Right atrium auricular region (tissue), 2 donors: ENCODE data around the gene RNMT. TPM values are rescaled to one million over a fixed set of nuclear protein-coding genes. Genes with fewer than 3 reads are reported as not detected.
"Not testable (repeated sequence)": the region's sequence is repeated elsewhere in the genome, so short reads cannot be mapped to it uniquely, and the experiment has no call there.

Experiments used
- DNase-seq: peaks from one replicate; pipeline ENCODE4 v3.0.0-alpha.2; 2019; ENCODE audit warnings: low spot score
- H3K27ac ChIP-seq, 2 donors: fragments of 200-600 bp; sonication (generic); 1 replicate in 1 of 2; 2 replicates in 1 of 2; pipeline ENCODE4 v1.5.1; 2016 to 2019
- H3K27me3 ChIP-seq, 2 donors: fragments of 200-600 bp; sonication (generic); one replicate each; pipeline versions ENCODE4 v1.5.1 to v1.6.0; 2017 to 2019
- H3K36me3 ChIP-seq: fragments of 200-600 bp; sonication (generic); one replicate; pipeline ENCODE4 v1.5.1; 2016
- H3K4me1 ChIP-seq, 2 donors: fragments of 200-600 bp; sonication (generic); one replicate each; pipeline versions ENCODE4 v1.5.1 to v1.6.0; 2017 to 2019
- H3K4me3 ChIP-seq, 2 donors: fragments of 200-600 bp; sonication (generic); 1 replicate in 1 of 2; 2 replicates in 1 of 2; pipeline ENCODE4 v1.5.1; 2017 to 2019; ENCODE audit warnings: mild to moderate bottlenecking in 1 of 2, moderate library complexity in 1 of 2
- H3K9me3 ChIP-seq, 2 donors: fragments of 200-600 bp; sonication (generic); one replicate each; pipeline ENCODE4 v1.5.1; 2019
- total RNA-seq, 2 donors: library from RNA; depleted of rRNA; stranded (reverse); fragments of >200 nt; gene quantifications; one replicate each; pipeline ENCODE4 v1.1.0, GENCODE V29; 2016
- TF ChIP-seq, protein P1 (sequence below), 2 donors: fragments of 200-600 bp; sonication (generic); IDR thresholded peaks; one replicate each; pipeline ENCODE4 v1.5.1; 2019; ENCODE audit warnings: antibody characterized with exemption in 2 of 2

The RNMT gene
- total RNA-seq, 2 donors from 2014 or later = 22.2 to 28.9 TPM

DNA sequence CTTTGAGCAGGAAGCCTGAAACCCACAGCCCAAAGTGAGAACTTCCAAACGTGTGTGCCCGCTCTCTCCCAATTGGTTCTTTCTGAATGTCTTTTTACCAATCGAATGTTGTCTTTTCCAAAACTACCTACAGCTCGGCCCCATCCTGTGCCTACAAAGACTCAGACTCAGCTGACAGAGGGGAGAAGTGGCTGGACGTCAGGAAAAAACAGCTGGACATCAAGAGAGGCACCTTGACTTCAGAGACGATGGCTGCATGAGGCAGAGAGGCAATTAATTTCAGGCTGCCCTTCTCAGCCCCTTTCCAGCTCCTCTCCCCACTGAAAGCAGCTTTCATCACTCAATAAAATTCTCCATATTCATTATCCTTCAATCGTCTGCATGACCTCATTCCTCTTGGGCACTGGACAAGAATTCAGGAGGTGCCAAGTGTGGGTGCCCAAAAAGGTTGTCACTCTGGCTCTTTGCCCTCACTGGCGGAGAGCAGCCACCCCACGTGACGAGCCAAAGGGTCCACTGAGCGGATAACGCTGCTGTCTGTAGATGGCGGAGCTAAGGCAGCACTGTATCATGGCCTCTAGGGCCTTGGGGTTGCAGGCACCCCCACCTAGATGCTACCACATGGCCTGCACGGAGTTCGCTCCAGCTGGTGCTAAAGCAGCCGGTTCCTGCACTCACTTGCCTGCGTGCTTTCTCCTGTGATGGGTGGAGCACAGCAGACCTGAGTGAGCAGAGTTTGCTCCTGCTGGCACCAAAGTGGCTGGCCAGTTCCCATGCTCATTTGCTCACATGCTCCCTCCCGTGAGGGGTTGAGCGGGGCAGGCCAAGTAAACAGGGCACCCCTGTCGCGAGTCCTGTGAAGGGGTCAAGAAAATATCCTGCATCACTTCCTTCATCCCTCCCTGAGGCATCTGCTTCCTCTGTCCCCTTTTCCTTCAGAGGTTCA lies 38.0 kb upstream of the RNMT start:
- H3K36me3 ChIP-seq = no peaks in the 10 kb centered on the region
- H3K9me3 ChIP-seq = no peaks in the 10 kb centered on the region
- H3K4me1 ChIP-seq = peaks cover 0 to 41% of the 10 kb centered on the region in 2 donors
- TF ChIP-seq, protein P1, sequence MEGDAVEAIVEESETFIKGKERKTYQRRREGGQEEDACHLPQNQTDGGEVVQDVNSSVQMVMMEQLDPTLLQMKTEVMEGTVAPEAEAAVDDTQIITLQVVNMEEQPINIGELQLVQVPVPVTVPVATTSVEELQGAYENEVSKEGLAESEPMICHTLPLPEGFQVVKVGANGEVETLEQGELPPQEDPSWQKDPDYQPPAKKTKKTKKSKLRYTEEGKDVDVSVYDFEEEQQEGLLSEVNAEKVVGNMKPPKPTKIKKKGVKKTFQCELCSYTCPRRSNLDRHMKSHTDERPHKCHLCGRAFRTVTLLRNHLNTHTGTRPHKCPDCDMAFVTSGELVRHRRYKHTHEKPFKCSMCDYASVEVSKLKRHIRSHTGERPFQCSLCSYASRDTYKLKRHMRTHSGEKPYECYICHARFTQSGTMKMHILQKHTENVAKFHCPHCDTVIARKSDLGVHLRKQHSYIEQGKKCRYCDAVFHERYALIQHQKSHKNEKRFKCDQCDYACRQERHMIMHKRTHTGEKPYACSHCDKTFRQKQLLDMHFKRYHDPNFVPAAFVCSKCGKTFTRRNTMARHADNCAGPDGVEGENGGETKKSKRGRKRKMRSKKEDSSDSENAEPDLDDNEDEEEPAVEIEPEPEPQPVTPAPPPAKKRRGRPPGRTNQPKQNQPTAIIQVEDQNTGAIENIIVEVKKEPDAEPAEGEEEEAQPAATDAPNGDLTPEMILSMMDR (IDR thresholded peaks at IDR 0.05) = no peak
- no peaks in the 10 kb centered on the region for H3K27me3 ChIP-seq
- peak overlapping the region; percentile 57 to 73 for H3K27ac ChIP-seq
- H3K4me3 ChIP-seq = no peak overlapping the region
- no peak for DNase-seq

DNA sequence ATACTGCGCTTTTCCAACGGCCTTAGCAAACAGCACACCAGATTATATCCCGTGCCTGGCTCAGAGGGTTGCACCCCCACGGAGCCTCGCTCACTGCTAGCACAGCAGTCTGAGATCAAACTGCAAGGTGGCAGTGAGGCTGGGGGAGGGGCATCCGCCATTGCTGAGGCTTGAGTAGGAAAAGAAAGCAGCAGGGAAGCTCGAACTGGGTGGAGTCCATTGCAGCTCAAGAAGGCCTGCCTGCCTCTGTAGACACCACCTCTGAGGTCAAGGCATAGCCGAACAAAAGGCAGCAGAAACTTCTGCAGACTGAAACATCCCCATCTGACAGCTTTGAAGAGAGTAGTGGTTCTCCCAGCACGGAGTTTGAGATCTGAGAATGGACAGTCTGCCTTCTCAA lies 36.4 kb upstream of the RNMT start:
- H3K36me3 ChIP-seq, H3K27me3 ChIP-seq, H3K4me3 ChIP-seq, H3K9me3 ChIP-seq, DNase-seq, H3K27ac ChIP-seq: not testable (repeated sequence)
- H3K4me1 ChIP-seq = peaks cover 0 to 33% of the 10 kb centered on the region in 2 donors

DNA sequence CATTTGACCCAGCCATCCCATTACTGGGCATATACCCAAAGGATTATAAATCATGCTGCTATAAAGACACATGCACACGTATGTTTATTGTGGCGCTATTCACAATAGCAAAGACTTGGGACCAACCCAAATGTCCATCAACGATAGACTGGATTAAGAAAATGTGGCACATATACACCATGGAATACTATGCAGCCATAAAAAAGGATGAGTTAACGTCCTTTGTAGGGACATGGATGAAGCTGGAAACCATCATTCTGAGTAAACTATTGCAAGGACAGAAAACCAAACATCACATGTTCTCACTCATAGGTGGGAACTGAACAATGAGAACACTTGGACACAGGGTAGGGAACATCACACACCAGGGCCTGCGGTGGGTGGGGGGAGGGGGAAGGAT lies 31.1 kb upstream of the RNMT start:
- not testable (repeated sequence) for H3K27me3 ChIP-seq, H3K36me3 ChIP-seq, H3K4me3 ChIP-seq, DNase-seq, H3K4me1 ChIP-seq, H3K27ac ChIP-seq, H3K9me3 ChIP-seq

DNA sequence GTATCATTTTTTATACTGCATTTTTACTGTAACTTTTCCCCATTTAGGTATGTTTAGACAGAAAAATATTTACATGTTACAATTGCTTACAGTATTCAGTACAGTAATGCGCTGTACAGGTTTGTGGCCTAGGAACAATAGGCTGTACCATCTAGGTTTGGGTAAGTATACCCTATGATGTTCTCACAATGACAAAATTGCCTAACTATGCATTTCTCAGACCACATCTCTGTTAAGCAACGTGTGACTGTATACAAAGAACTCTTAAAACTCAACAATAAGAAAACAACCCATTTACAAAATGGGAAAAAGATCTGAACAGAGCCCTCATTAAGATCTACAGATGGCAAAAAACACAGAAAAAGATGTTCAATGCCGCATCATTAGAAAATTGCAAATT lies 29.5 kb upstream of the RNMT start:
- Histone ChIP-seq H3K27ac (no peak overlapping the region), H3K36me3 (no peaks in the 10 kb centered on the region), H3K4me1 (no peaks in the 10 kb centered on the region), H3K9me3 (no peaks in the 10 kb centered on the region), H3K4me3 (no peak overlapping the region), H3K27me3 (no peaks in the 10 kb centered on the region)
- no peak for DNase-seq
- TF ChIP-seq, protein P1 (IDR thresholded peaks at IDR 0.05) = no peak

DNA sequence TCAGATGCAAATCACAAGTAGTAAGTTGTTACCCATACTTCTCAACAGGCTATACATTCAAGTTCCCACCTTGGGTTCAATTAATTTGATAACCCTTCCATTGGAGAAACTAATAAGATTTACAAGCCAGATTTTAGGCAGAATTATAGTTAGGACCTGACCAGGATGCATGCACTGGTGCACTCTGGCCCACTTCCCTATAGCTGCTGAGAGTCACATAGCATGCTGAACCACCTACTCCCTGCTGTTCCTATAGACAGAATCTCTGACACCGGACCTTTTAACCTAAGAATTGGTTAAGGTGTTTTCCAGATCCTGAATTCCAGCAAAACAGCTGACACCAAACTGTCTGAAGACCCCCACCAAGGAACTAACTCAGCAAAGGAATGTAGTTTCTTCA lies 26.3 kb upstream of the RNMT start:
- no peaks in the 10 kb centered on the region for H3K4me1 ChIP-seq
- TF ChIP-seq, protein P1 (IDR thresholded peaks at IDR 0.05) = no peak

DNA sequence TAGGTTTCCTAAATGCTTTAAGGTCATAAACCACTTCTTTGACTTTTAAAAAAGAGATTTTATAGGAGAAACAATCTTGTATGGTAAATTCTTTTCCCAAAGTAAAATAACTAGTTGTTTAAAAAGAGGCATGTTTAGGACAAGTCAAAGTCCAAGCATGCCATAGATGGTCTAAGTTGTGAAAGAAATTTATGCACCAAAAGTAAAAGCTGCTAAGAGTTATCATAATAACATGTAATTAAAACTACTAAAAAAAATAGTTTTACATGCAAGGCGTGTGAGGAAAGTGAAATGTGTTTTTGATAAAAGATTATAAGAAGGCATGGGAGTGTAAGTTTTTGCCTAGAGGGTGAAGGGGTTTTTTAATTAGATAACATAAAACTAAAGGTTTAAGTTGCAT lies 22.6 kb upstream of the RNMT start:
- Histone ChIP-seq H3K4me1 (no peaks in the 10 kb centered on the region), H3K4me3 (no peak overlapping the region), H3K9me3 (peaks cover 0 to 10% of the 10 kb centered on the region in 2 donors), H3K27ac (no peak overlapping the region), H3K36me3 (no peaks in the 10 kb centered on the region), H3K27me3 (no peaks in the 10 kb centered on the region)
- no peak for DNase-seq
- TF ChIP-seq, protein P1 (IDR thresholded peaks at IDR 0.05) = no peak

More for the DNA sequence above, 26.3 kb upstream of the RNMT start:
- H3K4me3 ChIP-seq = no peak overlapping the region
- no peaks in the 10 kb centered on the region for H3K36me3 ChIP-seq
- H3K9me3 ChIP-seq = peaks cover 0 to 10% of the 10 kb centered on the region in 2 donors
- no peaks in the 10 kb centered on the region for H3K27me3 ChIP-seq
- DNase-seq = no peak
- H3K27ac ChIP-seq = no peak overlapping the region
